ENCODE results near the gene VIL1. TPM values are rescaled to one million over a fixed set of nuclear protein-coding genes. Genes with fewer than 3 reads are reported as not detected.

Gene VIL1
- total and polyA plus RNA-seq, 2 of the 13 experiments (the other 11 are each of a cell fraction or from before 2014, with no cell fraction given), result 287 to 301 TPM

DNA sequence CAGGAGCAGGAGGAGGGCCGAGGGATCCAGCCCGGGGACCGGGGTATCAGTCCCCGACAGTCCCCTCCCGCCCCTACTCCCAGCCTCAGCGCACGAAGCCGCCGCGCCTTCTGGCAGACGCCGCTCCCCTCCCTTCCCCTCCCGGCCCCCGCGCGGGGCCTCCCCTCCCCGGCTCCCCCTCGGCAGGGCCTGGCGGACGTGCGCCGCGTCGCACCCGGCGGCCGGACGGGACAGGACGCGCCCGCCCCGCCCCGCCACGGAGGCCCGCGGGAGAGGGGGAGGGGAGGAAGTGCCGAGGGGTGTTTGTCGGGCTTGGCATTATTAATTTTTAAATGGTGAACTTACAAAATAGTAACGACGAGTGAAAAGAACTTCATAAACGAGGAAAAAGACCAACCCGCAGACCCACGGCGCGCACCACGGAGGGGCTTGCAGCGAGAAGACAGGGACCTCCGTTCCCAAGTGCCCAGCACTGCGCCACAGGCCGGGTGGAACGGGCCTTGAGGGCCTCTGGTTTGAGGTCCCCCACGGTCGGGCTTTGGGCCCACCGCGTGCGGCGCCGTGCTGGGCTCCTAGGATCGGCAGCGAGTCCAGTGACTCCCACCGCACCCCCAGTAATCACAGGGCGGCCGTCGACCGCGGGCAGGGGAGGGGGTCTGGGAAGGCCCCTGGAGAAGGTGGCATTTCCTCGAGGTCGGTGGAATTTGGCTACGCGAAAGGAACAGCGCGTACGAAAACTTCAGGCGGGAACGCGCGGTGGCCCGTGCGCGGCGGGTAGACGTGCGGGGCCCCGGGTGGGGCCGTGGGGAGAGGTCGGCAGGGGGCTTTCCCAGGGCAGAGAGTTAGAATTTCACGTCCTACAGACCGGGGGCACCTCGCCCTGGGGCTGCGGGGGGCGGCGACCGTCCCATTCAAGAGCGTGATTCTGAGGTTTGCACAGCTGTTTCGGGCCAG lies 20.2 kb upstream of the VIL1 start (continued):
- TF ChIP-seq, protein P1, sequence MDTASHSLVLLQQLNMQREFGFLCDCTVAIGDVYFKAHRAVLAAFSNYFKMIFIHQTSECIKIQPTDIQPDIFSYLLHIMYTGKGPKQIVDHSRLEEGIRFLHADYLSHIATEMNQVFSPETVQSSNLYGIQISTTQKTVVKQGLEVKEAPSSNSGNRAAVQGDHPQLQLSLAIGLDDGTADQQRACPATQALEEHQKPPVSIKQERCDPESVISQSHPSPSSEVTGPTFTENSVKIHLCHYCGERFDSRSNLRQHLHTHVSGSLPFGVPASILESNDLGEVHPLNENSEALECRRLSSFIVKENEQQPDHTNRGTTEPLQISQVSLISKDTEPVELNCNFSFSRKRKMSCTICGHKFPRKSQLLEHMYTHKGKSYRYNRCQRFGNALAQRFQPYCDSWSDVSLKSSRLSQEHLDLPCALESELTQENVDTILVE (CRISPR knock-in tag; IDR thresholded peaks at IDR 0.05), result no peak
- TF ChIP-seq ZBTB42 (CRISPR knock-in tag; IDR thresholded peaks at IDR 0.05), result no peak; the same call in 1 of the 2 replicates
- TF ChIP-seq MTF2 (CRISPR knock-in tag; IDR thresholded peaks at IDR 0.05; ENCODE audit: borderline replicate concordance), result no peak
- TF ChIP-seq, protein P2, sequence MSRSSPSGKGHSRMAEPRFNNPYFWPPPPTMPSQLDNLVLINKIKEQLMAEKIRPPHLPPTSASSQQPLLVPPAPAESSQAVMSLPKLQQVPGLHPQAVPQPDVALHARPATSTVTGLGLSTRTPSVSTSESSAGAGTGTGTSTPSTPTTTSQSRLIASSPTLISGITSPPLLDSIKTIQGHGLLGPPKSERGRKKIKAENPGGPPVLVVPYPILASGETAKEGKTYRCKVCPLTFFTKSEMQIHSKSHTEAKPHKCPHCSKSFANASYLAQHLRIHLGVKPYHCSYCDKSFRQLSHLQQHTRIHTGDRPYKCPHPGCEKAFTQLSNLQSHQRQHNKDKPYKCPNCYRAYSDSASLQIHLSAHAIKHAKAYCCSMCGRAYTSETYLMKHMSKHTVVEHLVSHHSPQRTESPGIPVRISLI (CRISPR knock-in tag; IDR thresholded peaks at IDR 0.05; ENCODE audit: borderline replicate concordance), result no peak; the same call in 1 of the 2 replicates
- TF ChIP-seq TAF1 (CRISPR knock-in tag; IDR thresholded peaks at IDR 0.05), result no peak; the same call in 1 of the 2 replicates
- TF ChIP-seq ELF4 (CRISPR knock-in tag; IDR thresholded peaks at IDR 0.05; ENCODE audit: borderline replicate concordance), result no peak; the same call in 1 of the 2 replicates
- TF ChIP-seq CEBPG (CRISPR knock-in tag; IDR thresholded peaks at IDR 0.05), result no peak
- TF ChIP-seq MEIS2 (CRISPR knock-in tag; IDR thresholded peaks at IDR 0.05), result peak; percentile 56
- TF ChIP-seq SOX13 (IDR thresholded peaks at IDR 0.05), result no peak
- TF ChIP-seq SOX13 (CRISPR knock-in tag; conservative IDR thresholded peaks at IDR 0.05 in 1 of 2, IDR thresholded peaks at IDR 0.05 in 1 of 2), result no peak; a peak in 1 of 4 replicates
- TF ChIP-seq GABPB1 (CRISPR knock-in tag; IDR thresholded peaks at IDR 0.05), result peak; percentile 41; the same call in 1 of the 2 replicates
- no peak; the same call in 1 of the 2 replicates for TF ChIP-seq ZNF235 (CRISPR knock-in tag; IDR thresholded peaks at IDR 0.05; ENCODE audit: borderline replicate concordance)
- TF ChIP-seq, protein P3, sequence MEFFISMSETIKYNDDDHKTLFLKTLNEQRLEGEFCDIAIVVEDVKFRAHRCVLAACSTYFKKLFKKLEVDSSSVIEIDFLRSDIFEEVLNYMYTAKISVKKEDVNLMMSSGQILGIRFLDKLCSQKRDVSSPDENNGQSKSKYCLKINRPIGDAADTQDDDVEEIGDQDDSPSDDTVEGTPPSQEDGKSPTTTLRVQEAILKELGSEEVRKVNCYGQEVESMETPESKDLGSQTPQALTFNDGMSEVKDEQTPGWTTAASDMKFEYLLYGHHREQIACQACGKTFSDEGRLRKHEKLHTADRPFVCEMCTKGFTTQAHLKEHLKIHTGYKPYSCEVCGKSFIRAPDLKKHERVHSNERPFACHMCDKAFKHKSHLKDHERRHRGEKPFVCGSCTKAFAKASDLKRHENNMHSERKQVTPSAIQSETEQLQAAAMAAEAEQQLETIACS (CRISPR knock-in tag; IDR thresholded peaks at IDR 0.05), result 0 out of 2 replicates have a peak, but pooled peaks have one; percentile 47
- TF ChIP-seq, protein P4, sequence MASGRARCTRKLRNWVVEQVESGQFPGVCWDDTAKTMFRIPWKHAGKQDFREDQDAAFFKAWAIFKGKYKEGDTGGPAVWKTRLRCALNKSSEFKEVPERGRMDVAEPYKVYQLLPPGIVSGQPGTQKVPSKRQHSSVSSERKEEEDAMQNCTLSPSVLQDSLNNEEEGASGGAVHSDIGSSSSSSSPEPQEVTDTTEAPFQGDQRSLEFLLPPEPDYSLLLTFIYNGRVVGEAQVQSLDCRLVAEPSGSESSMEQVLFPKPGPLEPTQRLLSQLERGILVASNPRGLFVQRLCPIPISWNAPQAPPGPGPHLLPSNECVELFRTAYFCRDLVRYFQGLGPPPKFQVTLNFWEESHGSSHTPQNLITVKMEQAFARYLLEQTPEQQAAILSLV (CRISPR knock-in tag; IDR thresholded peaks at IDR 0.05; ENCODE audit: borderline replicate concordance), result no peak; the same call in 1 of the 2 replicates
- TF ChIP-seq, protein P5, sequence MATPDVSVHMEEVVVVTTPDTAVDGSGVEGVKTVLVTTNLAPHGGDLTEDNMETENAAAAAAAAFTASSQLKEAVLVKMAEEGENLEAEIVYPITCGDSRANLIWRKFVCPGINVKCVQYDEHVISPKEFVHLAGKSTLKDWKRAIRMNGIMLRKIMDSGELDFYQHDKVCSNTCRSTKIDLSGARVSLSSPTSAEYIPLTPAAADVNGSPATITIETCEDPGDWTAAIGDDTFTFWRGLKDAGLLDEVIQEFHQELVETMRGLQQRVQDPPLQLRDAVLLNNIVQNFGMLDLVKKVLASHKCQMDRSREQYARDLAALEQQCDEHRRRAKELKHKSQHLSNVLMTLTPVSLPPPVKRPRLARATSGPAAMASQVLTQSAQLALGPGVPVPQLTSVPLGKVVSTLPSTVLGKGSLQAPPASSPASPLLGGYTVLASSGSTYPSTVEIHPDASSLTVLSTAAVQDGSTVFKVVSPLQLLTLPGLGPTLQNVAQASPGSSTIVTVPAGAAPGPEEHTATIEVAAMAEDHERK (CRISPR knock-in tag; IDR thresholded peaks at IDR 0.05; ENCODE audit: low read depth), result no peak; the same call in 1 of the 2 replicates
- TF ChIP-seq ZNF17 (CRISPR knock-in tag; IDR thresholded peaks at IDR 0.05), result 0 out of 2 replicates have a peak, but pooled peaks have one; percentile 36
- TF ChIP-seq ZNF615 (CRISPR knock-in tag; IDR thresholded peaks at IDR 0.05; ENCODE audit: borderline replicate concordance), result peak; percentile 68; the same call in 1 of the 2 replicates
- TF ChIP-seq HNRNPK (IDR thresholded peaks at IDR 0.05; ENCODE audit: low read depth, low read length, poor library complexity, severe bottlenecking), result peak; percentile 87
- TF ChIP-seq REXO4 (CRISPR knock-in tag; IDR thresholded peaks at IDR 0.05; ENCODE audit: borderline replicate concordance), result no peak
- no peak for TF ChIP-seq SNAPC2 (CRISPR knock-in tag; IDR thresholded peaks at IDR 0.05)

Measured in HepG2 (cell line).